CD4-positive, alpha-beta T cell (primary cell): ENCODE data around the gene TADA3. TPM values are rescaled to one million over a fixed set of nuclear protein-coding genes. Genes with fewer than 3 reads are reported as not detected.

Experiments
- ATAC-seq: fragments of 200-7000 bp; cut with Tn5 transposase; one replicate; pipeline ENCODE4 v1.10.0; 2022; ENCODE audit warnings: mild to moderate bottlenecking; ENCODE audit not compliant: poor library complexity
- CTCF ChIA-PET: fragments of 350-600 bp; sonication (Branson Sonifier 250); formaldehyde crosslinking; loops from one replicate; lab custom pipeline; 2021; ENCODE audit warnings: antibody characterized with exemption, inconsistent platforms; lab: Charles Lee
- POLR2A ChIA-PET: fragments of 350-600 bp; sonication (Branson Sonifier 250); formaldehyde crosslinking; loops from one replicate; lab custom pipeline; 2021; ENCODE audit warnings: antibody characterized with exemption, inconsistent platforms; lab: Charles Lee
- DNase-seq, 14 experiments: peaks; one replicate each; pipeline ENCODE4 v3.0.0-alpha.2; 2013 to 2020; ENCODE audit warnings: mixed read lengths in 2 of 14
- H3K27ac ChIP-seq, 2 donors: one replicate each; pipeline versions ENCODE4 v1.5.1 to v1.7.0; 2013; ENCODE audit warnings: low read length in 2 of 2, low read depth in 1 of 2, mild to moderate bottlenecking in 1 of 2
- H3K27me3 ChIP-seq, 2 experiments: 1 replicate in 1 of 2; 2 replicates in 1 of 2; pipeline versions ENCODE4 v1.6.1 to v1.7.0; 2013; ENCODE audit warnings: low read length in 2 of 2, control low read depth in 1 of 2, mild to moderate bottlenecking in 1 of 2, moderate library complexity in 1 of 2; ENCODE audit not compliant: insufficient read depth in 2 of 2, control insufficient read depth in 1 of 2
- H3K36me3 ChIP-seq: one replicate; pipeline ENCODE4 v1.6.1; 2013; ENCODE audit warnings: low read length, control low read depth; ENCODE audit not compliant: insufficient read depth
- H3K4me1 ChIP-seq: one replicate; pipeline ENCODE4 v1.6.1; 2013; ENCODE audit warnings: low read length, control low read depth; ENCODE audit not compliant: insufficient read depth
- H3K4me3 ChIP-seq: one replicate; pipeline ENCODE4 v1.5.1; 2013; ENCODE audit warnings: mild to moderate bottlenecking, low read length, moderate library complexity
- H3K9me3 ChIP-seq, 2 experiments: 1 replicate in 1 of 2; 2 replicates in 1 of 2; pipeline versions ENCODE4 v1.6.1 to v1.7.0; 2013; ENCODE audit warnings: low read length in 2 of 2, mild to moderate bottlenecking in 2 of 2, control low read depth in 1 of 2, moderate library complexity in 1 of 2; ENCODE audit not compliant: control insufficient read depth in 1 of 2, insufficient read depth in 1 of 2
- H3K27ac Mint-ChIP-seq: one replicate; pipeline ENCODE4 v1.8.0; 2020; ENCODE audit warnings: mixed read lengths
- H3K27me3 Mint-ChIP-seq: one replicate; pipeline ENCODE4 v1.8.0; 2021; ENCODE audit warnings: mixed read lengths
- H3K36me3 Mint-ChIP-seq: one replicate; pipeline ENCODE4 v1.8.0; 2021; ENCODE audit warnings: low read depth, mixed read lengths
- H3K4me1 Mint-ChIP-seq: one replicate; pipeline ENCODE4 v1.8.0; 2021; ENCODE audit warnings: low read depth, mixed read lengths
- H3K4me3 Mint-ChIP-seq: one replicate; pipeline ENCODE4 v1.8.0; 2020; ENCODE audit warnings: mild to moderate bottlenecking, mixed read lengths
- H3K9me3 Mint-ChIP-seq: one replicate; pipeline ENCODE4 v1.8.0; 2020; ENCODE audit warnings: mixed read lengths
- intact Hi-C, 2 experiments: fragments of 100-400 bp; cut with DNase I in 1 of 2; cut with micrococcal nuclease in 1 of 2; formaldehyde crosslinking; loops; one replicate each; pipeline versions ENCODE4 v1.15.1 to v1.9.0; 2023 to 2025; cut with DNase I, micrococcal nuclease
- total RNA-seq, 174 experiments: library from RNA in 2 of 174; stranded (reverse) in 2 of 174; gene quantifications; one replicate each; pipeline ENCODE4 v1.2.3 and lab custom pipeline; 2021 to 2026
- TF ChIP-seq, protein P1 (sequence below): fragments of 200-600 bp; IDR thresholded peaks from one replicate; pipeline ENCODE4 v1.8.0; 2022; ENCODE audit warnings: antibody characterized with exemption, mild to moderate bottlenecking

The TADA3 gene
- total RNA-seq, 2 experiments from 2014 or later = 14.7 to 16.5 TPM

DNA sequence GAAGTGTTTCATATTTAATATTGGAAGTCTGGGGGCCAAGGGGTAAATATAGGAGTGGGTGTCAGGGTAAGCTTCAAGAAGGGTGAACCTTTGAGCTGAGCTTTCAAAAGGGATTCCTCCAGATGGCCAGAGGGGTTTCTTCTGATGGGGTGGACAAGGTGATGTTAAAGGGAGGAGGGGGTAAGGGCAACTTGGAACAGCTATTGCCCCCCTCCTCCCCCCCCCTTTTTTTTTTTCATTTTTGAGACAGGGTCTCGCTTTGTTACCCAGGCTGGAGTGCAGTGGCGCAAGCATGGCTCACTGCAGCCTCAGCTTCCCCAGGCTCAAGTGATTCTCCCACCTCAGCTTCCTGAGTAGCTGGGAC is 15.7 kb upstream of the TADA3 start:
- Histone ChIP-seq H3K9me3 (no peaks in the 10 kb centered on the region), H3K36me3 (peaks cover 43% of the 10 kb centered on the region), H3K4me3 (no peak overlapping the region), H3K27me3 (no peaks in the 10 kb centered on the region), H3K4me1 (peaks cover 38% of the 10 kb centered on the region), H3K27ac (peak overlapping the region; percentile 8 to 85)
- TF ChIP-seq, protein P1, sequence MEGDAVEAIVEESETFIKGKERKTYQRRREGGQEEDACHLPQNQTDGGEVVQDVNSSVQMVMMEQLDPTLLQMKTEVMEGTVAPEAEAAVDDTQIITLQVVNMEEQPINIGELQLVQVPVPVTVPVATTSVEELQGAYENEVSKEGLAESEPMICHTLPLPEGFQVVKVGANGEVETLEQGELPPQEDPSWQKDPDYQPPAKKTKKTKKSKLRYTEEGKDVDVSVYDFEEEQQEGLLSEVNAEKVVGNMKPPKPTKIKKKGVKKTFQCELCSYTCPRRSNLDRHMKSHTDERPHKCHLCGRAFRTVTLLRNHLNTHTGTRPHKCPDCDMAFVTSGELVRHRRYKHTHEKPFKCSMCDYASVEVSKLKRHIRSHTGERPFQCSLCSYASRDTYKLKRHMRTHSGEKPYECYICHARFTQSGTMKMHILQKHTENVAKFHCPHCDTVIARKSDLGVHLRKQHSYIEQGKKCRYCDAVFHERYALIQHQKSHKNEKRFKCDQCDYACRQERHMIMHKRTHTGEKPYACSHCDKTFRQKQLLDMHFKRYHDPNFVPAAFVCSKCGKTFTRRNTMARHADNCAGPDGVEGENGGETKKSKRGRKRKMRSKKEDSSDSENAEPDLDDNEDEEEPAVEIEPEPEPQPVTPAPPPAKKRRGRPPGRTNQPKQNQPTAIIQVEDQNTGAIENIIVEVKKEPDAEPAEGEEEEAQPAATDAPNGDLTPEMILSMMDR = no peak
- peaks cover 40% of the 10 kb centered on the region for H3K4me1 Mint-ChIP-seq
- CTCF ChIA-PET = interaction anchor here (0.8 to 1.5 kb wide), 3 partner anchors 13 to 514 kb away, joined by 3 to 8 read pairs (median 3); partner anchors contain the start of gene ARPC4
- no peaks in the 10 kb centered on the region for H3K9me3 Mint-ChIP-seq
- H3K36me3 Mint-ChIP-seq = peaks cover 61% of the 10 kb centered on the region
- H3K27ac Mint-ChIP-seq = peak overlapping the region; percentile 83
- POLR2A ChIA-PET = interaction anchor here (0.6 to 5.9 kb wide), 11 partner anchors 15 to 562 kb away, joined by 3 to 64 read pairs (median 4); partner anchors contain the start of genes ARPC4, BRPF1, CRELD1 and JAGN1
- DNase-seq = no peak
- intact Hi-C loops = loop anchor here (2.0 to 5.0 kb wide), 2 partner anchors 15 to 61 kb away; partner anchors contain the start of genes ARPC4 (in 1 of the 2), OGG1 (in 1 of the 2) and TADA3 (in 1 of the 2)
- ATAC-seq = no peak
- no peaks in the 10 kb centered on the region for H3K27me3 Mint-ChIP-seq
- H3K4me3 Mint-ChIP-seq = peak overlapping the region; percentile 47

DNA sequence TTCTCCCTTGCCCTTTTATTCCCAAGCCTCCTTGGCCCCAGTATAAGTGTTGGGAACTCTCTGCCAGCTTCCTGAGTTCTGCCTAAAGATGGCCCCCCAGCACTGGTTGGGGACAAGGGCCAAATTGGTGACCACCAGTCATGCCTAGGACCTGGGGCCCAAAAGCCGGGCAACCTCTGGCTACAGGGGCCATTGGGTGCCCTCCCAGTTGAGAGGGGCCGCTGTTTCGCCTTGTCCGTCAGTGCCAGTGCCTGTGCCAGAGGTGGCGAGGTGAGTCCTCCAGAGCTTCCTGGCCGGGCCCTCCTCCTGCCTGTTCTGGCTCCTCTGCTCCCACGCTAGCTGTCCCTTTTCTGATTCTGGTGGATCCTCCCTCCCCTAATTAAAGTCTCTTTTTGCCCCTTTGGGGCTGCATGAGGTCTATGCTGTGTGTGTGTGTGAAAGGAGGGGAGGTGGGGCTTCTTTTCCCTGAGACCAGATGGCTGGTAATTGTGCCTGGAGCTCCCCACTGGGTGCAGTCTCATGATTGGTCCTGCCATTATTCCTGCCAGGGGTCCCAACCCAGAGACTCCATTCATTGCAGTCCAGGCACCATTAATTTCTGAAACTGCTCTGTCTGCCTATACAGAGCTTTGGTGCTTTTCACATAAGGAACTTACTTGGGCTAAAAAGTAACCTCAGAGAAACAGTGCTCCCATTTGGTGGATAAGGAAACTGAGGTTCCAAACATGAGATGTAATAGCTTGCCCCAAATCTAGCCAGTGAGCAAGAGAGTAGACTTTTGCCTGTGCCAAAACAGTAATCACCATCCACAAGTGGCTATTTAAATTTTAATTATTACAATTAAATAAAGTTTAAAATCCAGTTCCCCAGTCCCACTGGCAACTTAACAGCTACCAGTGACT is 14.7 kb upstream of the TADA3 start:
- POLR2A ChIA-PET = interaction anchor here (0.7 to 5.9 kb wide), 8 partner anchors 14 to 407 kb away, joined by 3 to 64 read pairs (median 4); partner anchors contain the start of genes ARPC4, JAGN1, OGG1 and TADA3
- Histone ChIP-seq H3K27ac (no peak overlapping the region), H3K36me3 (peaks cover 47% of the 10 kb centered on the region), H3K4me3 (no peak overlapping the region), H3K27me3 (no peaks in the 10 kb centered on the region), H3K9me3 (no peaks in the 10 kb centered on the region), H3K4me1 (peaks cover 38% of the 10 kb centered on the region)
- intact Hi-C loops = loop anchor here in 1 of 2 experiments (5.0 kb wide), 1 partner anchor 60 kb away; the partner anchor contains the start of gene OGG1
- Mint-ChIP-seq H3K27ac (peak overlapping the region; percentile 69), H3K4me1 (peaks cover 40% of the 10 kb centered on the region), H3K36me3 (peaks cover 66% of the 10 kb centered on the region), H3K27me3 (no peaks in the 10 kb centered on the region), H3K4me3 (peak overlapping the region; percentile 47), H3K9me3 (no peaks in the 10 kb centered on the region)
- no peak for DNase-seq
- TF ChIP-seq, protein P1 = no peak
- ATAC-seq = no peak
- CTCF ChIA-PET = no interaction called here

DNA sequence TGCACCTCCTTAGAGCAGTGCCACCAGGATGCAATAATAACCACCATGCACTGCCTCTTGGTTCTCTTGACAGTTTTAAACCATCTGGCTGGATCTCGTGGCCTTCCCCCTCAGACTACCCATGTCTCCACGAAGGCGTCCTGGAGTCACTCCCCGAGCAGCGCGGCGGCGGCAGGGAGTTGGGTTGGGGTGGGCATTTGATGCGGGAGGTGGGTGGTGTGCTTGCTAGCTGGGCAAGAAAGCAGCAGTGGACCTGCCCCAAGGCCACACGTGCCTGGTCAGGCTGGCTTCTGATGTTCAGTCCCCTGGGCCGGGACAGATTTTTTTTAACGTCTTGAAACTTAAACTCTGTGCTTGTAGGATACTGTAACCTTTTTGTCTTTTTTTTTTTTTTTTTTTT is 13.9 kb upstream of the TADA3 start:
- Mint-ChIP-seq H3K27ac (no peak overlapping the region), H3K9me3 (no peaks in the 10 kb centered on the region), H3K36me3 (peaks cover 67% of the 10 kb centered on the region), H3K27me3 (no peaks in the 10 kb centered on the region), H3K4me1 (peaks cover 35% of the 10 kb centered on the region), H3K4me3 (no peak overlapping the region)
- DNase-seq (no peak), ATAC-seq (no peak)
- ChIA-PET POLR2A (interaction anchor here (0.7 to 5.9 kb wide), 4 partner anchors 14 to 408 kb away, joined by 3 to 64 read pairs (median 5); partner anchors contain the start of genes ARPC4, JAGN1, OGG1 and TADA3), CTCF (no interaction called here)
- intact Hi-C loops = loop anchor here in 1 of 2 experiments (5.0 kb wide), 1 partner anchor 59 kb away; the partner anchor contains the start of gene OGG1
- no peak overlapping the region for H3K4me3 ChIP-seq
- peaks cover 38% of the 10 kb centered on the region for H3K4me1 ChIP-seq
- TF ChIP-seq, protein P1 = no peak
- peaks cover 54% of the 10 kb centered on the region for H3K36me3 ChIP-seq
- H3K27me3 ChIP-seq = no peaks in the 10 kb centered on the region
- H3K9me3 ChIP-seq = no peaks in the 10 kb centered on the region
- no peak overlapping the region for H3K27ac ChIP-seq
